Epithelial cell of esophagus (primary cell): ENCODE results near the gene TRERF1.
A peak's percentile ranks its signal among the peaks of the same experiment; 100 is the strongest.

Source experiments
- DNase-seq: peaks from one replicate; pipeline ENCODE4 v3.0.0; 2010; ENCODE audit warnings: low read depth
- H3K4me3 ChIP-seq: 2 replicates; pipeline ENCODE4 v1.5.1; 2011; ENCODE audit warnings: mild to moderate bottlenecking, low read length, control low read depth
- CTCF ChIP-seq: IDR thresholded peaks from 2 replicates; pipeline ENCODE4 v1.5.1; 2011; ENCODE audit warnings: low read depth, mild to moderate bottlenecking, low read length, control low read depth, inconsistent platforms; ENCODE audit not compliant: insufficient read depth; ENCODE audit errors: missing control alignments

The TRERF1 gene

GRCh38 chr6:42451333-42452170, at the start of gene TRERF1:
TRERF1 (minus strand) TSS chr6:42451926; CDS start chr6:42269590, 182,336 bp downstream.
- peak; percentile 83 for DNase-seq
- no peak for TF ChIP-seq CTCF
- H3K4me3 ChIP-seq = peak within 1 kb of the TSS; percentile 87

GRCh38 chr6:42498473-42499128, 46.9 kb upstream of the TRERF1 start:
- no peak overlapping the region for H3K4me3 ChIP-seq

GRCh38 chr6:42493914-42494539, 42.3 kb upstream of the TRERF1 start:
- TF ChIP-seq CTCF = no peak
- H3K4me3 ChIP-seq = no peak overlapping the region
- no peak for DNase-seq

More at GRCh38 chr6:42498473-42499128, 46.9 kb upstream of the TRERF1 start:
- no peak for DNase-seq
- TF ChIP-seq CTCF = no peak

- no peak overlapping the region for H3K4me3 ChIP-seq
- DNase-seq = no peak
- TF ChIP-seq CTCF = no peak
Measured at GRCh38 chr6:42488129-42488528, 36.4 kb upstream of the TRERF1 start.

- no peak for DNase-seq
- no peak overlapping the region for H3K4me3 ChIP-seq
- TF ChIP-seq CTCF = no peak
Measured at GRCh38 chr6:42484261-42484660, 32.5 kb upstream of the TRERF1 start.

GRCh38 chr6:42482174-42482573, 30.4 kb upstream of the TRERF1 start:
- no peak for DNase-seq
- no peak overlapping the region for H3K4me3 ChIP-seq
- no peak for TF ChIP-seq CTCF

- TF ChIP-seq CTCF = no peak
- H3K4me3 ChIP-seq = no peak overlapping the region
- no peak for DNase-seq
Measured at GRCh38 chr6:42471714-42472113, 20.0 kb upstream of the TRERF1 start.
